Measurements from ENCODE around the gene GTF2IRD1.

- TF ChIP-seq POLR2A (IDR thresholded peaks at IDR 0.05) (no peak), CTCF (IDR thresholded peaks at IDR 0.05 in 8 of 11, conservative IDR thresholded peaks at IDR 0.05 in 3 of 11) (no peak)
Measured at GRCh38 chr7:74452748-74453321, 871 bp upstream of the GTF2IRD1 start.

All from spleen (tissue), 7 donors.